OCI-LY7 (cell line): ENCODE data around the gene SLC12A9. TPM values are rescaled to one million over a fixed set of nuclear protein-coding genes. Genes with fewer than 3 reads are reported as not detected.
"Not testable (repeated sequence)": the region's sequence is repeated elsewhere in the genome, so short reads cannot be mapped to it uniquely, and the experiment has no call there.

Experiments used
- BruUV-seq: library from RNA; stranded (reverse); fragments of 400-500 nt; replicated peaks from 2 replicates; lab custom pipeline; 2021; lab: Mats Ljungman, UMichigan
- CTCF ChIA-PET: fragments of 300-600 bp; sonication (Branson Sonifier 250); formaldehyde crosslinking; loops from one replicate; lab custom pipeline; 2022; ENCODE audit warnings: antibody characterized with exemption; ENCODE audit not compliant: unreplicated experiment; lab: Charles Lee
- POLR2A ChIA-PET: fragments of 300-600 bp; sonication (Branson Sonifier 250); formaldehyde crosslinking; loops from one replicate; lab custom pipeline; 2022; ENCODE audit warnings: antibody characterized with exemption; lab: Charles Lee
- DNase-seq: peaks from one replicate; pipeline ENCODE4 v3.0.0-alpha.2; 2015; ENCODE audit warnings: low spot score
- H2AFZ ChIP-seq: fragments of 200-600 bp; sonication (generic), shearing (Covaris generic); 2 replicates; pipeline ENCODE4 v1.6.1; 2014; ENCODE audit warnings: mild to moderate bottlenecking, antibody characterized with exemption, low read length, moderate library complexity
- H3K27ac ChIP-seq: fragments of 200-600 bp; sonication (generic); 2 replicates; pipeline ENCODE4 v1.5.1; 2014; ENCODE audit warnings: mixed run types, low read depth, mild to moderate bottlenecking, moderate library complexity, low read length, inconsistent platforms; ENCODE audit not compliant: poor library complexity, severe bottlenecking
- H3K36me3 ChIP-seq: fragments of 200-600 bp; sonication (generic); 2 replicates; pipeline ENCODE4 v1.6.1; 2014; ENCODE audit warnings: mild to moderate bottlenecking, antibody characterized with exemption, low read length, moderate library complexity, mixed read lengths; ENCODE audit not compliant: insufficient read depth
- H3K4me1 ChIP-seq: fragments of 200-600 bp; sonication (generic); 2 replicates; pipeline ENCODE4 v1.5.1; 2014; ENCODE audit warnings: mild to moderate bottlenecking, low read length; ENCODE audit not compliant: insufficient read depth, poor library complexity, severe bottlenecking
- H3K4me2 ChIP-seq: fragments of 200-600 bp; sonication (generic); 2 replicates; pipeline ENCODE4 v1.6.1; 2014; ENCODE audit warnings: mild to moderate bottlenecking, low read length
- H3K4me3 ChIP-seq: fragments of 200-600 bp; sonication (generic); 2 replicates; pipeline ENCODE4 v1.5.1; 2014; ENCODE audit warnings: mild to moderate bottlenecking, low read depth, low read length; ENCODE audit not compliant: poor library complexity, severe bottlenecking
- H3K79me2 ChIP-seq: fragments of 200-600 bp; sonication (generic); 2 replicates; pipeline ENCODE4 v1.6.1; 2016; ENCODE audit warnings: low read depth, mild to moderate bottlenecking, low read length, moderate library complexity, mixed read lengths; ENCODE audit not compliant: insufficient read depth
- H3K9me2 ChIP-seq: fragments of 200-600 bp; sonication (generic); 2 replicates; pipeline ENCODE4 v1.6.1; 2016; ENCODE audit warnings: mild to moderate bottlenecking, low read length, mixed read lengths; ENCODE audit not compliant: insufficient read depth
- H3K9me3 ChIP-seq: fragments of 200-600 bp; sonication (generic); 2 replicates; pipeline ENCODE4 v1.6.1; 2014; ENCODE audit warnings: mild to moderate bottlenecking, mixed run types, low read length, mixed read lengths
- H4K20me1 ChIP-seq: fragments of 200-600 bp; sonication (generic); 2 replicates; pipeline ENCODE4 v1.6.1; 2014; ENCODE audit warnings: mild to moderate bottlenecking, antibody characterized with exemption, low read length, moderate library complexity, mixed read lengths; ENCODE audit not compliant: insufficient read depth
- EZH2phosphoT487 ChIP-seq: fragments of 200-600 bp; sonication (generic); IDR thresholded peaks from 2 replicates; pipeline ENCODE4 v1.6.1; 2018; ENCODE audit warnings: low read depth, borderline replicate concordance, mild to moderate bottlenecking, mixed run types, antibody characterized with exemption, low read length, moderate library complexity, mixed read lengths
- intact Hi-C: fragments of 100-400 bp; cut with micrococcal nuclease; formaldehyde crosslinking; loops from one replicate; pipeline ENCODE4 v1.10.0; 2022; ENCODE audit not compliant: unreplicated experiment
- total RNA-seq, 2 experiments: library from RNA; depleted of rRNA in 1 of 2; stranded (reverse); fragments of >200 nt in 1 of 2; shearing (Covaris generic) in 1 of 2; gene quantifications; 2 replicates each; pipeline ENCODE4 v1.2.3, GENCODE V29; 2014 to 2022
- TF ChIP-seq, protein P1 (sequence below): fragments of 200-600 bp; sonication (generic); conservative IDR thresholded peaks from 2 replicates; pipeline ENCODE4 v1.5.1; 2014; ENCODE audit warnings: mild to moderate bottlenecking, antibody characterized with exemption, low read length, moderate library complexity, mixed read lengths

SLC12A9 gene
- total RNA-seq, 2 experiments from 2014 or later = 15.7 to 25.6 TPM

- DNase-seq = no peak
- no peak overlapping the region for H3K4me3 ChIP-seq
- ChIA-PET CTCF (no interaction called here), POLR2A (no interaction called here)
- no peak overlapping the region for H2AFZ ChIP-seq
- no peaks in the 10 kb centered on the region for H4K20me1 ChIP-seq
- H3K9me2 ChIP-seq = no peaks in the 10 kb centered on the region
- no peaks in the 10 kb centered on the region for H3K79me2 ChIP-seq
- no peak overlapping the region for H3K27ac ChIP-seq
- no peaks in the 10 kb centered on the region for H3K36me3 ChIP-seq
- H3K4me1 ChIP-seq = peaks cover 7% of the 10 kb centered on the region
- H3K9me3 ChIP-seq = no peaks in the 10 kb centered on the region
- intact Hi-C loops = no loop called here
- H3K4me2 ChIP-seq = no peak overlapping the region
- no TSS peak for BruUV-seq
- TF ChIP-seq EZH2phosphoT487 = no peak
- TF ChIP-seq, protein P1, sequence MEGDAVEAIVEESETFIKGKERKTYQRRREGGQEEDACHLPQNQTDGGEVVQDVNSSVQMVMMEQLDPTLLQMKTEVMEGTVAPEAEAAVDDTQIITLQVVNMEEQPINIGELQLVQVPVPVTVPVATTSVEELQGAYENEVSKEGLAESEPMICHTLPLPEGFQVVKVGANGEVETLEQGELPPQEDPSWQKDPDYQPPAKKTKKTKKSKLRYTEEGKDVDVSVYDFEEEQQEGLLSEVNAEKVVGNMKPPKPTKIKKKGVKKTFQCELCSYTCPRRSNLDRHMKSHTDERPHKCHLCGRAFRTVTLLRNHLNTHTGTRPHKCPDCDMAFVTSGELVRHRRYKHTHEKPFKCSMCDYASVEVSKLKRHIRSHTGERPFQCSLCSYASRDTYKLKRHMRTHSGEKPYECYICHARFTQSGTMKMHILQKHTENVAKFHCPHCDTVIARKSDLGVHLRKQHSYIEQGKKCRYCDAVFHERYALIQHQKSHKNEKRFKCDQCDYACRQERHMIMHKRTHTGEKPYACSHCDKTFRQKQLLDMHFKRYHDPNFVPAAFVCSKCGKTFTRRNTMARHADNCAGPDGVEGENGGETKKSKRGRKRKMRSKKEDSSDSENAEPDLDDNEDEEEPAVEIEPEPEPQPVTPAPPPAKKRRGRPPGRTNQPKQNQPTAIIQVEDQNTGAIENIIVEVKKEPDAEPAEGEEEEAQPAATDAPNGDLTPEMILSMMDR = no peak
Observed at GRCh38 chr7:100847360-100847759, 5.2 kb upstream of the SLC12A9 start.

DNA sequence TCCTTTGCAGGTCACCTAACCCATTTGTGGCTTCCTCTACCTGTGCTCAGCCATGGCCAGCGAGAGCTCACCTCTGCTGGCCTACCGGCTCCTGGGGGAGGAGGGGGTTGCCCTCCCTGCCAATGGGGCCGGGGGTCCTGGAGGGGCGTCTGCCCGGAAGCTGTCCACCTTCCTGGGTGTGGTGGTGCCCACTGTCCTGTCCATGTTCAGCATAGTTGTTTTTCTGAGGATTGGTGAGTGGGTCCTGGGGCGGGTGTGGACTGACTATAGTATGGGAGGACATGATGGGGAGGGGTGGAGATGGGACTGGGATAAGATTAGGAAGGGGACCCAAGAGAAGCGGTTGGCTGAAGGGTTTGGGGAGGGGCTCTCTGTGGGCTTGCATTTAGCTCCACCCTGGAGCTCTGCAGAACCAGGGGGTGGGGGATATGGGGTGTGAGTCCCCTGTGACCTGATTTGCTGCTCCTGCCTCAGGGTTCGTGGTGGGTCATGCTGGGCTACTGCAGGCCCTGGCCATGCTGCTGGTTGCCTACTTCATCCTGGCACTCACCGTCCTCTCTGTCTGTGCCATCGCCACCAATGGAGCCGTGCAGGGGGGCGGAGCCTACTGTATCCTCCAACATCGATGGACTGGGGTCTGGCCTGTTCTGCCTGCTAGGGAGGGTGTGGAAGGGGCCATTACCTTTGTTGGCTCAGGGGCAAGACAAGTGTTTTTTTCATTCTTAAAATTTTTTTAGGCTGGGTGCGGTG lies 1.8 kb downstream of the SLC12A9 start:
- intact Hi-C loops = loop anchor here (5.0 kb wide), 1 partner anchor 132 kb away; the partner anchor contains the start of gene EPO
- no peak for TF ChIP-seq EZH2phosphoT487
- TF ChIP-seq, protein P1 = no peak
- Histone ChIP-seq H3K9me3 (no peaks in the 10 kb centered on the region), H3K4me3 (no peak overlapping the region), H3K4me2 (peak overlapping the region; percentile 100), H2AFZ (no peak overlapping the region), H3K4me1 (peaks cover 15% of the 10 kb centered on the region), H3K9me2 (no peaks in the 10 kb centered on the region), H3K79me2 (peaks cover 7% of the 10 kb centered on the region; the same call in 1 of the 2 replicates), H3K27ac (no peak overlapping the region), H4K20me1 (no peaks in the 10 kb centered on the region), H3K36me3 (no peaks in the 10 kb centered on the region)
- BruUV-seq = no TSS peak
- DNase-seq = no peak
- ChIA-PET CTCF (interaction anchor here (0.7 to 1.3 kb wide), 2 partner anchors 36 to 180 kb away, joined by 3 to 5 read pairs; partner anchors contain the start of gene UFSP1), POLR2A (interaction anchor here (0.6 kb wide), 2 partner anchors 24 to 84 kb away, joined by 3 read pairs; no protein-coding TSS in a partner anchor)

DNA sequence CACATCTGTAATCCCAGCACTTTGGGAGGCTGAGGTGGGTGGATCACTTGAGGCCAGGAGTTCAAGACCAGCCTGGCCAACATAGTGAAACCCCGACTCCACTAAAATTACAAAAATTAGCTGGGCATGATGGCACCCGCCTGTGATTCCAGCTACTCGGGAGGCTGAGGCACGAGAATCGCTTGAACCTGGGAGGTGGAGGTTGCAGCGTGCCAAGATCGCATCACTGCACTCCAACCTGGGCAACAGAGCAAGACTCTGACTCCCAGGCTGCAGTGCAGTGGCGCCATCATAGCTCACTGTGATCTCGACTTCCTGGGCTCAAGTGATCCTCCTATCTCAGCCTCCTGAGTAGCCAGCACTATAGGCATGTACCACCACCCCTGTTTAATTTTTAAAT lies 2.4 kb downstream of the SLC12A9 start:
- H3K4me1 ChIP-seq = peaks cover 15% of the 10 kb centered on the region
- H2AFZ ChIP-seq, H3K4me3 ChIP-seq, H3K4me2 ChIP-seq, H3K27ac ChIP-seq, H3K9me2 ChIP-seq, H3K79me2 ChIP-seq, POLR2A ChIA-PET, H4K20me1 ChIP-seq, DNase-seq, H3K9me3 ChIP-seq, H3K36me3 ChIP-seq, BruUV-seq: not testable (repeated sequence)
- intact Hi-C loops = loop anchor here (5.0 kb wide), 1 partner anchor 133 kb away; the partner anchor contains the start of gene EPO
- CTCF ChIA-PET = interaction anchor here (1.3 kb wide), 1 partner anchor 35 kb away, joined by 3 read pairs; the partner anchor contains the start of gene UFSP1
